ENCODE results near the gene PPP1R12B. TPM values are rescaled to one million over a fixed set of nuclear protein-coding genes. Genes with fewer than 3 reads are reported as not detected.
A peak's percentile ranks its signal among the peaks of the same experiment; 100 is the strongest.
"Not testable (repeated sequence)": the region's sequence is repeated elsewhere in the genome, so short reads cannot be mapped to it uniquely, and the experiment has no call there.

PPP1R12B gene
- total RNA-seq, 1 donor from 2014 or later: 2.4 TPM

DNA sequence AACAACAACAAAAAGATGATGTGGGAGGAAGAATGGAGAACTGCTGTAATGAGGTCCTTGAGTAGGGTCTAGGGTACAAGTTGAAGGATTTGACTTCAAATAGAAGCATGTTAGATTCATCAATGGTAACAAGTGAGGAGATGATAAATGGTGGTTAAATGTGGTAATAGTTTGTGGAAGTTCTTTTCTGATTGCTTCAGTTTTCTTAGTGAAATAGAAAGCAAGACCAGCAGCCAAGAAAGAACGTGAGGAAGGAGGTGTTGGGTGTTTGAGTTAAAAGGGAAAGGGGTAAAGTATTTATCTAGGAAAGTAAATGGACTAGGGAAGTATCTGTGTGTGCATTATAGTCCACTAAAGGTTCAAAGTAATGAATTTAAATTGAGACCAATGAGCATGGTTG lies 177.6 kb downstream of the PPP1R12B start:
- DNase-seq (ENCODE audit: low read depth in 2 of 2): not testable (repeated sequence)

DNA sequence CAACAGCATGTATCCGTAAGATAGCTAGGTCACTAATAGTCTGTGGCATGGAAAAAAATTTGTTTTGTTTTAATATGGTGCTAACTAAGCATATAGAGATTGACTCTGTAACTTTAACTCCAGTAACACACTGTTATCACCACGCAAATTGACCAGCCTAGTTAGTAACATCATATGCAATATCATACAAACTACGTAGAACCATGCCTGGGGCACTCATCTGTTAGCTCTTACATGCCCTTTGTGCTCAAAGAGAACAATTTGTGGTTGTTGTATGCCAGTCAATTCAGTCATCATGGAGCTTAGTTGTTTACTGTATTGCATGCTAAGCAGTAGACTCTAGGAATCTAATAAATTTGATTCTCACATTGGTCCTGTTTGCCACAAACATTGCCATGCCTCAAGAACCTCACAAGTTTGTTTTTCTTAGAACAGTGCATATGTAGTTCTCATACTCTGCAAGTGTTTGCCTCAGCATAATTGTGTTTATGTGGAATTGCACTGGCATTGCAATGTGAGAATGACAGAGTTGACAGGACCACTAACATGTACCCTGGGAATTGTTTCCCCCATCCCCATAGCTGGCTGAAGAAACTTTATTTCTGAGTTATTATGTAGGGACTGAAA lies 179.7 kb downstream of the PPP1R12B start:
- DNase-seq (ENCODE audit: low read depth in 2 of 2): not testable (repeated sequence)

DNA sequence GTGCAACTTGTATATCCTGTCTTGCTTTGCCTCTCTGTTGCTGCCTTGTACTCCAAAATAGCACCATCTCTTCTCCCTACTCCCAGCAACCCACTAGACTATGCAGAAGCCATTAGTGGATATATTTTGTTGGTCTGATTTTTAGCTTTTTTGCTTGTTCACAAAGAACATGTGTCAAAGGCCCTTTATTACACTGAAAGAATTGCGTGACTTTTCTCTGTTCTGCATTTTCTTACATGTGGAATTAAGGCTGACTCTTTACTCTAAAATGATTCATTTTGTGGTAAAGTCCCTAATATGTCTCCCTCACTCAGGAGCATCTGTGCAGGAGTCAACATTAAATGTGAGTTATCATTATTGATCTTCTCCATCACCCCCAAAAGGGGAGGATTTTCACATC lies 182.2 kb downstream of the PPP1R12B start:
- DNase-seq (ENCODE audit: low read depth in 2 of 2): not testable (repeated sequence)

DNA sequence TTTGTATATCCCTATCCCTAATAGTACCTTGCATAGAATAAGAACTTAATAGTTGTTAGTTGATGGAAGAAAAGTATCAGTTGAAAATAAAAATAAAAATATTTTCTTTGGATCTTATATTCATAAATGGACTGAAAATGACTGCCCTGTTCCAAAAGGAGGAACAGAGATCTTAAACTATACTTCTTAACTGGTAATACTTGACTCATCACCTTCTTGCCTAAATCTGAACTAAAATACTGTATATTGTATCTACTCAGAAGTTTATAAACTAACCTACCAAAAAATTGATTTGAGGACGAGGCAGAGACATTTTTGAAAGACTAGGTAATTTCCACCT lies 182.9 kb downstream of the PPP1R12B start:
- DNase-seq (ENCODE audit: low read depth in 2 of 2): no peak

DNA sequence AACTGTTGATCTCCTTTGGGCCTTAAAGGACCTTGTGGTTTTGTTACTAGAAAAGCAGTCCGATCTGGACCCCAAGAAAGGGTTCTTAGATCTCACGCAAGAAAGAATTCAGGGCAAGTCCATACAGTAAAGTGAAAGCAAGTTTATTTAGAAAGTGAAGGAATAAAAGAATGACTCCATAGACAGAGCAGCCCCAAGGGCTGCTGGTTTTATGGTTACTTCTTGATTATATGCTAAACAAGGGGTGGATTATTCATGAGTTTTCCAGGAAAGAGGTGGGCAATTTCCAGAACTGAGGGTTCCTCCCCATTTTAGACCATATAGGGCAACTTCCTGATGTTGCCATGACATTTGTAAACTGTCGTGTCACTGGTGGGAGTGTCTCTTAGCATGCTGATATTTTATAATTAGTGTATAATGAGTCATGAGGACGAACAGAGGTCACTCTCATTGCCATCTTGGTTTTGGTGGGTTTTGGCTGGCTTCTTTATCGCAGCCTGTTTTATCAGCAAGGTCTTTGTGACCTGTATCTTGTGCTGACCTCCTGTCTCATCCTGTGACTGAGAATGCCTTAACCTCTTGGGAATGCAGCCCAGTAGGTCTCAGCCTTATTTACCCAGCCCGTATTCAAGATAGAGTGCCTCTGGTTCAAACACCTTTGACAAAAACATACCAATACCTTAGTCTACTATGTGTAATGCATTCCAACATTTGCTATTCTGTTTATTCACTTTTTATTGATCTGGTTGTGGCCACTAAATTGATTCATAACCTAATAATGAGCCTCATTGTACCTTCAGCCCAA lies 183.5 kb downstream of the PPP1R12B start:
- not testable (repeated sequence) for DNase-seq (ENCODE audit: low read depth in 2 of 2)

DNA sequence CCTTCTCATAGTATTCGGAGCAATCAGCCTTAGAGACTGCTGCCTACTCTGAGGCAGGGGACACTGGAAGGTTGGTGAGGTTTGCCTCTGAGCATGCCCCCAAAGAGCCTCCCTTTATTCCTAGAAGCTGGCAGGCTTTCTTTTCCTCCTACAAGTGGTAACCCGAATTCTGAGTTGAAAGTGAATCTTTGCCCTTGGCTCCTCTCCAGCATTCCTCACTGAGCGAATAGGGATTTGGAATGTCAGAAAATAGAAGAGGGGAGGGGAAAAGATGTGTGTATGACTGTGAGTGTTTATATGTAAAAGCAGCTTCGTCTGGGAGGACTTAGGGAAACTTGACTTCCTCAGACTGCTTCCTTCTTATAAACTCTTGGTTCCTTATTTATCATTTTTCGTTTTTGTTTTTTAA lies 190.7 kb downstream of the PPP1R12B start:
- peak in 1 of 2 donors; percentile 29 for DNase-seq (ENCODE audit: low read depth in 2 of 2)

DNA sequence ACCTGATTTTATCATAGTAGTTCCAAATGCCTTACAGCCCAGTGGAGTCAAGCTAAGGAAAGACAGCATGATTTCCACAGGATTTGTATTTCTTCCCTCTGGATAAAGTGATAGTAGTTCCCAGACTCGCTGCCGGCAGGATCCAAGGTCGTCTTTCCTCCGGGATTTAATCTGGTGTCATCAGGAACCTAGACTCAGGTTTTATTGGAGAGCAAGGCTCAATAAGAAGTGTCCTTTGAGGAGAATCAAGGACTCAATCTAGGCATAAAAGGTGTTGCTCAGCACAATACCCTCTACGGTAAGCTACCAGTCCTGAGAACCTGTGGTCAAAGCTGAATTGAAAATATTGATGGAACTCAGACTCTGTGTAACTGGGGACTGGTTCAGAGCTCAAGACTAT lies 191.1 kb downstream of the PPP1R12B start:
- not testable (repeated sequence) for DNase-seq (ENCODE audit: low read depth in 2 of 2)

DNA sequence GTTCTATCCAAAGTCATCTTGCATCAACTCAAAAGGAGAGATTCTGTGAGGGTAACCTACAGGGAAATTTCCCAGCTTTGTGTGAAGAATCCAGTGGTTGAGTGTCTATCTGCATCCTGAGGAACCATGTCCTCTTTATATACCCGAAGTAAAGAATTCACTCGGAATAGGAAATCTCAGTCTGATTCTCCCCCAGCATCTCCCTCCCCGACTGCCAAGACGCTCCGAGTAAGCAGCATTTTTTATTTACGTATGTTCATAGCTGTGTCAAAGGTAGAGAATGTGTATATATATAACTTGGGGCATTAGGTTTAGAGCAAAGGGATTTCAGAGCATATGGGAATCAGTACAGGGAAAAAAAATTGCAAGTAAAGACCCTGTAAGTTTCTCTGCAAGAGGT lies 191.5 kb downstream of the PPP1R12B start:
- no peak for DNase-seq (ENCODE audit: low read depth in 2 of 2)

DNA sequence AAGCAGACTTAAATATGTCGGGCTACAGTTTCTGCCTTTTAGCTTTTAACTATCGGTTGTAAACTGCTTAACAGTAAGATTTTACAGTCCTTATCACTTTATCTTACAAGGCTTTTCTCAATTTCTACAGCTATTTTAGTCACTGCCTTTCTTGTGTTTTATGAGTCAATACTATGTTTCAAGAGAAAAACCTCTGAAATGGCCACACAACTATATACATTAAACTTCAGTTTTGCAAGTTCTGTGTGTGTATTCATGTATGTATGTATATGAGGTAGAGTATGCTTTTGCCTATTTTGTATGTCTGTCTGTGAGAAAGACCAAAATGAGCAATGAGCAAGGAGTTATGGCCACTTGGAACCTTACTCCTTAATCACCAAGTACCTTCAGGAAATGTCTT lies 191.9 kb downstream of the PPP1R12B start:
- DNase-seq (ENCODE audit: low read depth in 2 of 2): no peak

DNA sequence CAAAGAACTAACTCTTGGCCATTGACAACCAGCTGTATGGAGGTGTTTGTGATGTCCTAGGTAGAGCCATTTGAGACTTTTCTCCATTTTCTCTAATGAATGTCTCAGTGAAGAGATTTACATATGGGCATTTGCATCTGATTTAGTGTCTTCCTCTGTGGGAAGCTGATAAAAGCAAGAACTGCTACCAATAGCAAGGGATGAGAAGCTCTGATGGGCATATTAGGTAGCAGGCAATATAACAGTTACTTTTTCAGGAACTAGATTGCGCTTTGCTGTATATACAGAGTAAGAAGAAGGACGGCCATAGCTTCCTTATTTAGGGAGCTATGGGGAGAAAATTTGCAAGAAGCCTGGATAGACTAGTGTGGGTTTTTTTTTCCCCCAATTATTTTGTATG lies 192.4 kb downstream of the PPP1R12B start:
- DNase-seq (ENCODE audit: low read depth in 2 of 2): not testable (repeated sequence)

DNA sequence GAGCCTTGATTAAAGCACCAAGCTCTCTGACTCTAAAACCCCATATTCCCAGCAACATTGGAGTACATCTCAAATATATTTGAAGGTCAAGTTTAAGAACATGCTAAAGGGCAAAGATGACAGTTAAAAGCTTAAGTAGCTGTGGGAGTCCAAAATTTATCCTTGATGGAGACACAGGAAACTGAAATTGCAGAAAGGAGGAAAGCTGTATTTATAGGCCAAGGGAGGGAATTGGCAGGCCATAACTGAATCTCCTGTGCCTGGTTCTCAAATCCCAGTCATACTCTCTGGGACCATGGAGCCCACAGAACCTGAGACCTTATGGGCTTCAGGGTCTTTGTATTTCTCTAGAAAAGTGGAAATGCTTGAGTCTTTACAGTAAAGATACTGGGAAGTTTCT lies 193.9 kb downstream of the PPP1R12B start:
- DNase-seq (ENCODE audit: low read depth in 2 of 2): not testable (repeated sequence)

DNA sequence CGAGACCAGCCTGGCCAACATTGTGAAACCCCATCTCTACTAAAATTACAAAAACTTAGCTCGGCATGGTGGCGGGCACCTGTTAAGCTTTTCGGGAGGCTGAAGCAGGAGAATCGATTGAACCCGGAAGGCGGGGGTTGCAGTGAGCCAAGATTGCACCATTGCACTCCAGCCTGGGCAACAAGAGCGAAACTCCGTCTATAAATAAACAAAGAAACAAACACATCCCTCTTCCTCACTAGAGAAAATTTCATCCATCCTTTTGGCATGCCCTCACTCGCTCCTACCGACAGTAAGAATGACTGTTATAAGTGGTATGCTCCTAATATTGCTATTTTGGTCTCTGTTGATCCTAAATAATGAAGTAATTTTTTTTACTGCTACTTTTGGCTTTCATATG lies 195.0 kb downstream of the PPP1R12B start:
- not testable (repeated sequence) for DNase-seq (ENCODE audit: low read depth in 2 of 2)

DNA sequence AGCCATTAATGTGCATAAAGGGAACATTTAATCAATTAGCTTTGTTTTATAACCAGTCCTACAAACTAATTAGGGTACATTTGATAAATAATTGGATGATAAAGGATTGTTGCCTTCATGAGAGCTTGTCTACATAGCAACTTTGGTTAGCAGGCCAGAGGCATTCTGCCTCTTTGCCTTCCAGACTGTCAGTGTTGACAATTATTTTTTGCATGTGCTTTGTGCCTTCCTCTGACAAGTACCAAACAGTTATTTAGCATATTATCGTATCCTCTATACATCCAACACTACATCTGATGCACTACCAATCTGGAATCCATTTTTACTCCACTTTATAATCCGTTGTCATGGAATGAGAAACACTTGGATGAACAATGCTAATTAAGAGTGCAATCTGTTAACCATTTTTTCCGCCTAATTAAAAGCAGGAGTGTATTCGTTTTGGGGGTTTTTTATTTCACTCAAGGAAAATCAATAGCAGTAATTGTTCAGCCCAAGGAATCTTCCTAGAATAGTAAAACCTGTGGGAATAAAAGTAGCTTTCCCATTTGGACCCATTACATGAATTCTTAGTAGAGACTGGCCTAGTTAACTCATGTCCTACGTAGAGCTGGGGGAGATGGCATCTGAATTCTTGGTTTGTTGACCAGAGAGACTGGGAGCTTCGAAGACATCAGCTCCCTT lies 196.4 kb downstream of the PPP1R12B start:
- not testable (repeated sequence) for DNase-seq (ENCODE audit: low read depth in 2 of 2)

DNA sequence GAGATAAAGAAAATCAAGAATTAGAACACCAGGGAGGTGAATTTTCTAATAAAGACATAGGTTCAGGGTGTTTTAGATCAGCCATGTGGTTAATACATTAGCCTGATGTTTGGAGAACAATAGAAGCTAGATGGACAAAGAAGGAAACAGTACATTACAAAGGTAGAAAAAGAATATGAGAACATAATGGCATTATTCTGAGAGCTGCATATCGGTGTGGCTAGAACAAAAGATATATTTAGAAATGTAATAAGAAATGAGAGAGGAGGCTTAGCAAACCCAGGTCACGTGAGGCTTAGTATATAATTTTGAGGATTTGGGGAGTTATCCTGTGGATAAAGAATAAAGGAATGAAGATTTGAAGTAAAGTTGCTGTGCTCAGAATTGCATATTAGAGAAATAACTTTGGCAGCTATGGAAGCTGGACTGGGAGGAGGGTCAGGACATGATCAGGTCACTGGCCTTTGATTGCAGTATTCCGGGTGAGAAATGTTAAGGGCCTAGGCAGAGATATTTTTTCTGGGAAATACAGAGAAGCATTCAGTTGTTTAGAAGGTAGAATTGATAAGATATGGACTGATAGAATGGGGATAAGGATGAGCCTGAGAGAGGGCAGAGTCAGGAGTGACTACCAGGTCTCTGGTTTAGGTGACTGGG lies 197.3 kb downstream of the PPP1R12B start:
- DNase-seq (ENCODE audit: low read depth in 2 of 2): not testable (repeated sequence)

DNA sequence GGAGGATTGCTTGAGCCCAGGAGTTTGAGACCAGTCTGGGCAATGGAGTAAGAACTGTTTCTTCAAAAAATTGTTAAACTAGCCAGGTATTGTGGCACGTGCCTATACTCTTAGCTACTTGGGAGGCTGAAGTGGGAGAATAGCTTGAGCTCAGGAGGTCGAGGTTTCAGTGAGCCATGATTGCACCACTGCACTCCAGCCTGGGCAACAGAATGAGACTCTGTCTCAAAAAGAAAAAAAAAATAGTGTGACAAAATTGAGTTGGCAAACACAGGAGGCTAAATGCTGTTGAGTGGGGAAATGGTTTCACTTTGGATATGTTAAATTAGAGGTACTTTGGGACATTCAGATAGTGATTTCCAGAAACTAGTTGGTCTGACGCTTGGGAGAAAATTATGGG lies 197.9 kb downstream of the PPP1R12B start:
- DNase-seq (ENCODE audit: low read depth in 2 of 2): not testable (repeated sequence)

DNA sequence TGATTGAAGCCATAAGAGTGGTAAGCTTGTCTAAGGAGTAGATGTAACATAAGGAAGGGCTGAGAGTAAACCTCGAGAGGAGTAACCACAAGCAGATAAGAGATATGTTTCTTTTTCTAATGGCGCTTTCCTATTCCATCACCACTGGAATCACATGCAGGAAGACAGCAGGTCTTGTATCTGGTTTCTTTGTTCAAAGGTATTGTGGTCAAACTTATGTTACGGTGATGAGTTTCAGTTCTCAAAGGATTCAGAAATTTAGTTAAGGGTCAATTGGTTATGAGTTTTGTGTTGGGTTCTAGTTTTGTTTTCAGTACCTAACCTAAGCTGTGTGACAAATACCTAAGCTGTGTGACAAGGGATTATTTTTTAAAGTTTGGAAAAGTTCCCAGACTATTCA lies 198.3 kb downstream of the PPP1R12B start:
- not testable (repeated sequence) for DNase-seq (ENCODE audit: low read depth in 2 of 2)

DNA sequence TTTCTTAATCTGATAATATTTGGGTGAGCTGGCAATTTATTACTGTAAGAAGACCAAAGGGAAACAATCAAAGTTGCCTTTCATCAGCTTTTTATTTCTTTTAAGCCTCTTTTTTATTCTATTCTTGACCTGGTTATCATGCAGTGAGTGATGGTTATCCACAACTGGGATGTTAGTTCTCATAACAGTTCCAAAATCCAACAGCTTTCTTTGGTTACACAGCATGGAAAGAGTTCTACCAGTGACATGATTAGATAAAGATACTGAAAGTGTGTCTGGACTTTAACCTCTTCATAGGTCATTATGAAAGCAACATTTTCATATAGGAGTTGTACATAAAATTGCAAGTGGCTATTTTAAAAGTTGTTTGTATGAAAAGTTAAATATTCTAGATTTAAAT lies 198.7 kb downstream of the PPP1R12B start:
- no peak for DNase-seq (ENCODE audit: low read depth in 2 of 2)

DNA sequence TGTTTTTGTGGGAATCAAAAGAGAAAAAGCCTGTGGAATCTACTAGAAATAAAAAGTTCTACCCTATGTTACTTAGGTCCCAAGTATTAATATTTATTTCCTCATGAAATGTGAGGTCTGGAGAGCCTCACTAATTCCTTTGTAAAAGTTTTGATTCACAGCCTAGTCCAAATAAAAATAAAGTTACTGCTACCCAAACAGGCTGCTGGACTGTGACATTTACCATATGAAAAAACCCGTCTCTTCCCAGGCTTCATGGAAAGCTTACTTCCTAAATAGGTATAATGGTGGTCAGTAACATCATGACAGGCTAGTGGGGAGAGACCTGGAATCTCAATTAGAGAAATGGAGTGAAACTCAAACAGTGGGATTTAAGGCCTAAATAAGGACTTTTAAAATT lies 201.6 kb downstream of the PPP1R12B start:
- not testable (repeated sequence) for DNase-seq (ENCODE audit: low read depth in 2 of 2)

DNA sequence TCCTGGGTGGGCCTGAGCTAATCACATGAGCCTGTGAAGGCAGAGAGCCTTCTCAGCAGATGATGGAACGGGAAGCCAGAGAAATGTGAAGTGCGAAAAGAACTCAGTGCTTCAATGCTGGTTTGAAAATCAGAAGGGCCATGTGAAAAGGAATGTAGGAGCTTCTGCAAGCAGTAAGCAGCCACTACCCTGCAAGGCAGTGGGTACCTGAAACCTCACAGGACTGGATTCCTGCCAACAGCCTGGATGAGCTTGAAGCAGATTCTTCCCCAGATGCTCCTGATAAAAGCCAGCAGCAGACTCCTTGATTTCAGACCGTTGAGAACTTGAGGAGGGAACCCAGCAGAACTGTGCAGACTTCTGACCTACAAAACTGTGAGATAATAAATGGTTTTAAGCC lies 203.2 kb downstream of the PPP1R12B start:
- DNase-seq (ENCODE audit: low read depth in 2 of 2): no peak

DNA sequence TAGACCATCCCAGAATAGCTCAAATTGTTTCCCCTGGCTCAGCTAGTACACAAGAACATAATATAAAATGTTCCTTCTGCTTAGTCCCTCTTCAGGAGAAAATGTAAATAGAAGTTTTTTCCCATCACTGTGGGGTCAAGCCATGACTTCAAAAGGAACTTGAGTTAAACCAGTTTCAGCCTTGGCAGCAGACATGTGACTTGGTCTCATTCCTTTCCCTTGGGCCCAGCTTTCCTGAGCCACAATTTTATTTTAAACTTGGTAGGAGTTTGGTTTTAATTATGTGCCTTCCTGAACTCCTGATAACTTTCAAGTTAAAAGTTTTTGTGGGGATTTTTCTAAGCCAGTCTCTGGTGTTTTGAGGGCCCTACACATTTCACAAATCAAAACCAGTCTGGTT lies 204.1 kb downstream of the PPP1R12B start:
- not testable (repeated sequence) for DNase-seq (ENCODE audit: low read depth in 2 of 2)

DNA sequence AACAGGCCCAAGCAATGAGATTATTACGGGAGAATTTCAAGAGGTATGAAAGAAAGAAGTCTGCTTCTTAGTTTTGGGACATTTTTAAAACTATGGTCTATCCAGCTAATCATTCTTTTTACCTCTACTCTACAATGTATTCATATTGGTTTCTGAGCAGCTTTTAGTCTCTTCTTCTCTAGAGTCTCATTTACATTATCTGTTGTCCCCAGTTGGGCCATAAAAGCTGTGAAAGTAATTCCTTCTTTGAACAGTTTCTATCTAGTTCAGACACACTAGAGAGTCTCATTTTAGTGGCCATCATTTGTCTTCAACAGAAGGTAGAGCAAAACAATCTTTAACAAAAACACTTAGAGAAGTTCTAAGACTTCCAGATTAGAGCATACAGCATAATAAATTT lies 204.6 kb downstream of the PPP1R12B start:
- not testable (repeated sequence) for DNase-seq (ENCODE audit: low read depth in 2 of 2)

DNA sequence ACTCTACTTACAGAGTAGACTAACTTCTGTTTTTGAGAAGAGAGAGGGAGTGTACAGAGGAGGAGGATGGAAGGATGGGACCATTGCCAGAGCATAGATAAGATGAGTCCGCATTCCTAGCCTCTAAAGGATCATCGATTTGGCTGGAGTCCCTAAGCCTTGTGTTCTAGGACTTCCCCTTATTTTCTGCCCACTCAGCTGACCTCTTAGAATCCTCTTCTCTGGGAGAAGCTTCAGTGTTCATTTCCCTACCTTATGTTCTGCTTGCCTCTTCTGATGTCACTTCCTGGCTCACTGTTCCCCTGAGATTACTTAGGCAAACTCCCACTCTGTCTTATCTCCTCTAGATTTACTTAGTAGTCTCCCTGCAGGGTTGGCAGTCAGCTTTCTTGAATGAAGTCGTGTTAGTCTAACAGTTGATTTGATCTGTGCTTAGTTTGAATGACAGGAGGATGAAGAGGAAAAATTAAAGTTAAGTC lies 205.1 kb downstream of the PPP1R12B start:
- no peak for DNase-seq (ENCODE audit: low read depth in 2 of 2)
